Neural cell (in vitro differentiated cells): ENCODE data around the gene DNAH17. TPM values are rescaled to one million over a fixed set of nuclear protein-coding genes. Genes with fewer than 3 reads are reported as not detected.
"Not testable (repeated sequence)": the region's sequence is repeated elsewhere in the genome, so short reads cannot be mapped to it uniquely, and the experiment has no call there.

ENCODE experiments used
- H2AFZ ChIP-seq: fragments of 200-600, 300-800 bp; sonication (generic), shearing (Covaris generic); 2 replicates; pipeline ENCODE4 v1.6.0; 2014; ENCODE audit warnings: low read depth, mild to moderate bottlenecking, antibody characterized with exemption, low read length, moderate library complexity
- H3F3A ChIP-seq: fragments of 200-600 bp; shearing (Covaris generic); 2 replicates; pipeline ENCODE4 v1.6.1; 2016; ENCODE audit warnings: mild to moderate bottlenecking, moderate library complexity, mixed read lengths, antibody characterized with exemption, low read length; ENCODE audit not compliant: insufficient read depth, poor library complexity, severe bottlenecking
- H3K27ac ChIP-seq: fragments of 200-600, 300-800 bp; sonication (generic), shearing (Covaris generic); 2 replicates; pipeline ENCODE4 v1.5.1; 2014; ENCODE audit warnings: mild to moderate bottlenecking, low read length, moderate library complexity
- H3K27me3 ChIP-seq: fragments of 300-800, 200-600 bp; sonication (generic), shearing (Covaris generic); 2 replicates; pipeline ENCODE4 v1.6.0; 2014; ENCODE audit warnings: mild to moderate bottlenecking, low read depth, low read length, moderate library complexity; ENCODE audit not compliant: insufficient read depth
- H3K36me3 ChIP-seq: fragments of 300-800, 200-600 bp; sonication (generic), shearing (Covaris generic); 2 replicates; pipeline ENCODE4 v1.5.1; 2014; ENCODE audit warnings: mild to moderate bottlenecking, antibody characterized with exemption, low read length, moderate library complexity; ENCODE audit not compliant: insufficient read depth
- H3K4me2 ChIP-seq: fragments of 300-800, 200-600 bp; sonication (generic), shearing (Covaris generic); 2 replicates; pipeline ENCODE4 v1.6.0; 2014; ENCODE audit warnings: mild to moderate bottlenecking, low read length
- H3K4me3 ChIP-seq: fragments of 300-800, 200-600 bp; sonication (generic), shearing (Covaris generic); 2 replicates; pipeline ENCODE4 v1.5.1; 2014; ENCODE audit warnings: mild to moderate bottlenecking, low read length, moderate library complexity
- H3K79me2 ChIP-seq: fragments of 200-600 bp; shearing (Covaris generic); replicated peaks from 2 replicates; pipeline ENCODE4 v1.6.0; 2014; ENCODE audit warnings: mild to moderate bottlenecking, low read length, moderate library complexity; ENCODE audit not compliant: insufficient read depth
- H3K9ac ChIP-seq: fragments of 300-800, 200-600 bp; sonication (generic), shearing (Covaris generic); 2 replicates; pipeline ENCODE4 v1.6.1; 2016; ENCODE audit warnings: mild to moderate bottlenecking, low read length, mixed read lengths
- H3K9me2 ChIP-seq: fragments of 200-600 bp; shearing (Covaris generic); 2 replicates; pipeline ENCODE4 v1.6.1; 2016; ENCODE audit warnings: mild to moderate bottlenecking, low read length, mixed read lengths; ENCODE audit not compliant: insufficient read depth
- H3K9me3 ChIP-seq: fragments of 200-600, 300-800 bp; sonication (generic), shearing (Covaris generic); 2 replicates; pipeline ENCODE4 v1.6.1; 2016; ENCODE audit warnings: mild to moderate bottlenecking, mixed run types, low read length, moderate library complexity, mixed read lengths
- H4K20me1 ChIP-seq: fragments of 200-600 bp; shearing (Covaris generic); 2 replicates; pipeline ENCODE4 v1.6.1; 2016; ENCODE audit warnings: mild to moderate bottlenecking, mixed run types; ENCODE audit not compliant: insufficient read depth
- EP300 ChIP-seq: fragments of 450-650 bp; conservative IDR thresholded peaks from 2 replicates; pipeline ENCODE4 v1.6.1; 2014; ENCODE audit warnings: antibody characterized with exemption, mild to moderate bottlenecking, moderate library complexity; ENCODE audit not compliant: poor library complexity, severe bottlenecking
- EZH2 ChIP-seq: fragments of 200-600, 300-800 bp; shearing (Covaris generic), sonication (generic); IDR thresholded peaks from 2 replicates; pipeline ENCODE4 v1.6.1; 2014; ENCODE audit warnings: antibody characterized with exemption, low read length, borderline replicate concordance, mild to moderate bottlenecking; ENCODE audit not compliant: insufficient read depth, poor library complexity, severe bottlenecking
- MXI1 ChIP-seq: fragments of 450-650 bp; conservative IDR thresholded peaks from 2 replicates; pipeline ENCODE4 v1.6.1; 2014; ENCODE audit warnings: antibody characterized with exemption, mild to moderate bottlenecking; ENCODE audit not compliant: poor library complexity, severe bottlenecking
- POLR2AphosphoS5 ChIP-seq: IDR thresholded peaks from 2 replicates; pipeline ENCODE4 v1.6.1; 2012
- RAD21 ChIP-seq: fragments of 450-650 bp; conservative IDR thresholded peaks from 2 replicates; pipeline ENCODE4 v1.6.1; 2014; ENCODE audit warnings: antibody characterized with exemption, mild to moderate bottlenecking, moderate library complexity
- SMC3 ChIP-seq: fragments of 450-650 bp; conservative IDR thresholded peaks from 2 replicates; pipeline ENCODE4 v1.6.1; 2014; ENCODE audit warnings: antibody characterized with exemption, mild to moderate bottlenecking, moderate library complexity; ENCODE audit not compliant: poor library complexity
- TAF1 ChIP-seq: IDR thresholded peaks from 2 replicates; pipeline ENCODE4 v1.6.1; 2012; ENCODE audit warnings: low read depth
- polyA plus RNA-seq: library from polyadenylated mRNA; depleted of rRNA; stranded (reverse); fragments of >200 nt; gene quantifications from 2 replicates; pipeline ENCODE4 v1.2.3, GENCODE V29; 2014
- TF ChIP-seq, protein P1 (sequence below): fragments of 450-650 bp; IDR thresholded peaks from 2 replicates; pipeline ENCODE4 v1.5.1; 2014; ENCODE audit warnings: antibody characterized with exemption, mild to moderate bottlenecking, moderate library complexity; ENCODE audit not compliant: poor library complexity, severe bottlenecking
- TF ChIP-seq, protein P2 (sequence below): IDR thresholded peaks from 2 replicates; pipeline ENCODE4 v1.6.1; 2012; ENCODE audit warnings: borderline replicate concordance

The DNAH17 gene
- polyA plus RNA-seq, 1 donor from 2014 or later = not detected

DNA sequence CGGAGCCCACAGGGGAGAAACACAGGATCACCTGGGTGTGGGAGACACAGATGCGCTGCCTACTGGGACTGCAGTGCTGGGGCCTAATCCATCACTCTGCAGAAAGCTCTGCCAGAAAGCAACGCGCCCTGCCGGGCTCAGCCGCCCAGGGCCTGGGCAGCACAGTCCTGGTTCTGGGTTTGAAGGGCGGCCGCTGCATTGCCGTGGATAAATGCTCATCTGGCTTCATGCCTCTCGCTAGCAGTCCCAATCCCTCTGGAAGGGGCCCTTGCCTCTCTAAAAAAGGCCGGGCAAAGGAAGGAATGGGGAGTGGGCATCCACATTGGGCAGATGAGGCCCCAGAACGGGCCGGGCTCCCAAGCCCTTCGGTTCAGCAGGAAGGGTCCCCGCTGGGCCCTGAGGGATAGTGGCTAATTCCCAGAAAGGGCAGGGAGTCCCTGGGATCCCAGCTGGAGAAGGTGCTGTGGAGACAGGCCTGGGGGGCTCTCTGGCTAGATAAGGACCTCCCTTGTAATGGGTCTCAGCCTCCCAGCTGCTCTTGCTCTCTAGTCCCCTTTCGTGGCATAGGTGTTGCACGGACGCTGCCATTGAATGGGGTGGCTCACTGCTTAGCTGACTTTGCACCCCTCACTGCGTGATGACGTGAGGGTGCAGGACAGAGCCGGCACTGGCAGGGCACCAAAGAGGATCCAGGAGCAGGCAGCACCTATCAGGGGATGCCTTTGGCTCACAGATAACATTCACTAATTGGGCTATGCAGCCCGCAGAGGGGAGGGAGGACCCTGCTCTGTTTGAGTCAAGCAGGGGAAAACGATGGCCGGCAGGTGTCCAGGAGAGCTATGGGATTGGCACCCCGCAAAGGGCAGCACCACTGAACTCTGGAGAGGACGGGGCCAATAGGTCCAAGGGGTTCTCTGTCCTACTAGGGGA is 110.1 kb downstream of the DNAH17 start:
- no peaks in the 10 kb centered on the region for H3K79me2 ChIP-seq
- no peak for TF ChIP-seq SMC3
- TF ChIP-seq, protein P1, sequence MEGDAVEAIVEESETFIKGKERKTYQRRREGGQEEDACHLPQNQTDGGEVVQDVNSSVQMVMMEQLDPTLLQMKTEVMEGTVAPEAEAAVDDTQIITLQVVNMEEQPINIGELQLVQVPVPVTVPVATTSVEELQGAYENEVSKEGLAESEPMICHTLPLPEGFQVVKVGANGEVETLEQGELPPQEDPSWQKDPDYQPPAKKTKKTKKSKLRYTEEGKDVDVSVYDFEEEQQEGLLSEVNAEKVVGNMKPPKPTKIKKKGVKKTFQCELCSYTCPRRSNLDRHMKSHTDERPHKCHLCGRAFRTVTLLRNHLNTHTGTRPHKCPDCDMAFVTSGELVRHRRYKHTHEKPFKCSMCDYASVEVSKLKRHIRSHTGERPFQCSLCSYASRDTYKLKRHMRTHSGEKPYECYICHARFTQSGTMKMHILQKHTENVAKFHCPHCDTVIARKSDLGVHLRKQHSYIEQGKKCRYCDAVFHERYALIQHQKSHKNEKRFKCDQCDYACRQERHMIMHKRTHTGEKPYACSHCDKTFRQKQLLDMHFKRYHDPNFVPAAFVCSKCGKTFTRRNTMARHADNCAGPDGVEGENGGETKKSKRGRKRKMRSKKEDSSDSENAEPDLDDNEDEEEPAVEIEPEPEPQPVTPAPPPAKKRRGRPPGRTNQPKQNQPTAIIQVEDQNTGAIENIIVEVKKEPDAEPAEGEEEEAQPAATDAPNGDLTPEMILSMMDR = no peak
- TF ChIP-seq EZH2 = no peak
- TF ChIP-seq MXI1 = no peak
- TF ChIP-seq TAF1 = no peak
- TF ChIP-seq, protein P2, sequence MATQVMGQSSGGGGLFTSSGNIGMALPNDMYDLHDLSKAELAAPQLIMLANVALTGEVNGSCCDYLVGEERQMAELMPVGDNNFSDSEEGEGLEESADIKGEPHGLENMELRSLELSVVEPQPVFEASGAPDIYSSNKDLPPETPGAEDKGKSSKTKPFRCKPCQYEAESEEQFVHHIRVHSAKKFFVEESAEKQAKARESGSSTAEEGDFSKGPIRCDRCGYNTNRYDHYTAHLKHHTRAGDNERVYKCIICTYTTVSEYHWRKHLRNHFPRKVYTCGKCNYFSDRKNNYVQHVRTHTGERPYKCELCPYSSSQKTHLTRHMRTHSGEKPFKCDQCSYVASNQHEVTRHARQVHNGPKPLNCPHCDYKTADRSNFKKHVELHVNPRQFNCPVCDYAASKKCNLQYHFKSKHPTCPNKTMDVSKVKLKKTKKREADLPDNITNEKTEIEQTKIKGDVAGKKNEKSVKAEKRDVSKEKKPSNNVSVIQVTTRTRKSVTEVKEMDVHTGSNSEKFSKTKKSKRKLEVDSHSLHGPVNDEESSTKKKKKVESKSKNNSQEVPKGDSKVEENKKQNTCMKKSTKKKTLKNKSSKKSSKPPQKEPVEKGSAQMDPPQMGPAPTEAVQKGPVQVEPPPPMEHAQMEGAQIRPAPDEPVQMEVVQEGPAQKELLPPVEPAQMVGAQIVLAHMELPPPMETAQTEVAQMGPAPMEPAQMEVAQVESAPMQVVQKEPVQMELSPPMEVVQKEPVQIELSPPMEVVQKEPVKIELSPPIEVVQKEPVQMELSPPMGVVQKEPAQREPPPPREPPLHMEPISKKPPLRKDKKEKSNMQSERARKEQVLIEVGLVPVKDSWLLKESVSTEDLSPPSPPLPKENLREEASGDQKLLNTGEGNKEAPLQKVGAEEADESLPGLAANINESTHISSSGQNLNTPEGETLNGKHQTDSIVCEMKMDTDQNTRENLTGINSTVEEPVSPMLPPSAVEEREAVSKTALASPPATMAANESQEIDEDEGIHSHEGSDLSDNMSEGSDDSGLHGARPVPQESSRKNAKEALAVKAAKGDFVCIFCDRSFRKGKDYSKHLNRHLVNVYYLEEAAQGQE = no peak
- H3K4me2 ChIP-seq = no peak overlapping the region
- no peaks in the 10 kb centered on the region for H3K9me2 ChIP-seq
- no peaks in the 10 kb centered on the region for H3K36me3 ChIP-seq
- no peak overlapping the region for H3K27ac ChIP-seq
- H4K20me1 ChIP-seq = no peaks in the 10 kb centered on the region
- H3F3A ChIP-seq = no peaks in the 10 kb centered on the region
- no peak overlapping the region for H2AFZ ChIP-seq
- no peaks in the 10 kb centered on the region for H3K9me3 ChIP-seq
- no peaks in the 10 kb centered on the region for H3K27me3 ChIP-seq
- no peak overlapping the region for H3K9ac ChIP-seq
- no peak overlapping the region for H3K4me3 ChIP-seq

DNA sequence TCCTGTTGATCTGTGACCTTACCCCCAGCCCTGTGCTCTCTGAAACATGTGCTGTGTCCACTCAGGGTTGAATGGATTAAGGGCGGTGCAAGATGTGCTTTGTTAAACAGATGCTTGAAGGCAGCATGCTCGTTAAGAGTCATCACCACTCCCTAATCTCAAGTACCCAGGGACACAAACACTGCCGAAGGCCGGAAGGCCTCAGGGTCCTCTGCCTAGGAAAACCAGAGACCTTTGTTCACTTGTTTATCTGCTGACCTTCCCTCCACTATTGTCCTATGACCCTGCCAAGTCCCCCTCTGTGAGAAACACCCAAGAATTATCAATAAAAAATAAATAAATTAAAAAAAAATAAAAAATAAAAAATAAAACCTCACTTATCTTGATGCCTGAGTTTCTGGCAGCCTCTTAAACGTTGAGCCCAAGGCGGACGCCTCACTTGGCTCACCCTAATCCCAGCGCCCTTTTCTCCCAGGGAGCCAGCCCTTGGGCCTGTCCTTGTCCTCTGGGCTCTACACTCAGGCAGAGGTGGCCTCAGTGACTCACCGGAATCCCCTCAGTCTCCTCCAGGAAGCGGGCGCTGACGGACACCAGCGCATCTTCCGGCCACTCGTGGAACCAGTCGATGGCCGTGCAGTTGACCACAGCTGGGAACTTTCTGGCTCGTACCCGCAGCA is 110.9 kb downstream of the DNAH17 start:
- H3K9me2 ChIP-seq, H3F3A ChIP-seq, H3K4me3 ChIP-seq, H3K9ac ChIP-seq, H4K20me1 ChIP-seq, H3K9me3 ChIP-seq, H3K4me2 ChIP-seq, H3K27me3 ChIP-seq, H3K27ac ChIP-seq, H3K79me2 ChIP-seq, H3K36me3 ChIP-seq, H2AFZ ChIP-seq: not testable (repeated sequence)

DNA sequence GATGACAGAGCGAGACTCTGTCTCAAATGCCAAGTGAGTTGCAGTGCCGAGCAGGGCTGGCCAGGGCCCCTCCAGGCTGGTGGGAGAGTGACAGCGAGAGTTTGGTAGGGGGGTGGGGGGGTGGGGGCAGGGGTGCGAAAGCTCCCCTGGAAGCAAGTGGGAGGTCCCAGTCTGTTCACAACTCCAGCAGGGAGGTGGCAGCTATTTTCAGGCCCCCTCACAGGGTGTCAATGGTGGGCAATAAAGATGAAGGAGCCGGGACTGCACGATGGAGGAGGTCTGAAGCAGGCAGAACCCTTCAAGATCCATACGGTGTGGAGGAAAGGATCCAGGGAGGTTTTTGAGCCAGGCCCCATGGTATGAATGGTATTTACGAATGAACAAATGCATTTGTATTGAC is 115.0 kb downstream of the DNAH17 start:
- H4K20me1 ChIP-seq = no peaks in the 10 kb centered on the region
- H3K9me3 ChIP-seq = no peaks in the 10 kb centered on the region
- H3K27me3 ChIP-seq = no peaks in the 10 kb centered on the region
- H3K36me3 ChIP-seq = no peaks in the 10 kb centered on the region
- no peak overlapping the region for H3K4me2 ChIP-seq
- H3K4me3 ChIP-seq = no peak overlapping the region
- no peaks in the 10 kb centered on the region for H3K79me2 ChIP-seq
- no peak overlapping the region for H2AFZ ChIP-seq
- H3K9me2 ChIP-seq = no peaks in the 10 kb centered on the region
- H3K9ac ChIP-seq = no peak overlapping the region
- H3F3A ChIP-seq = no peaks in the 10 kb centered on the region
- H3K27ac ChIP-seq = no peak overlapping the region
- TF ChIP-seq TAF1 (no peak), RAD21 (no peak), POLR2AphosphoS5 (no peak), SMC3 (no peak), MXI1 (no peak), EP300 (no peak)
- TF ChIP-seq, protein P1 = no peak
